Cerebellar nuclear complex (tissue), 1 donor: ENCODE measurements around the gene MYO7B.

Experiments
- DNase-seq, 2 experiments: peaks; one replicate each; lab custom pipeline; 2025; lab: John Stamatoyannopoulos, UW

The MYO7B gene

DNA sequence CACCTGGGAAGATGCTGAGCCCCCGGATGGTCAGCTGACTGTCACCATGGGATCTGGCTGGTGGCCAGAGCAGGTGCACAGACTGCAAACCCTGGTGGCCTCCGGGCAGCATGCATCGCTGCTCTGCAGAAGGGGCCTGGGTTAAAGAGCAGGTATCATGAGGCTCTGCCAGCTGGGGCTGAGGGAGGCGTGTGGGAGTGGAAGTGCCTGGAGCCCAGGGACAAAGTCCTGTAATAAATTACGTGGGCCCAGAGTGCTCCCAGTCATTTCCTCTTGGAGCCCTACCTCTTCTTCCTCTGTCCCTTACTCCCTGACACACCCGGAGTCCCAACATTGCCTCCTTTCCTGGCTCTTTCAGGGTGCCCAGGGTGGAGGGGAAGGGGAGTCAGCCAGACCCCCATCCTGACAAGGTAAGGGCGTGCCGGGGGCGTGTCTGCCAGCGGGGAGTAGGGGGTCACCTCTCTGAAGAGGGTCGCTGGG, at the start of gene MYO7B:
Gene MYO7B (plus strand): TSS at position 262 of the 480 bp plus-strand sequence. CDS start 24,040 bp downstream, outside the sequence.
- no peak for DNase-seq

DNA sequence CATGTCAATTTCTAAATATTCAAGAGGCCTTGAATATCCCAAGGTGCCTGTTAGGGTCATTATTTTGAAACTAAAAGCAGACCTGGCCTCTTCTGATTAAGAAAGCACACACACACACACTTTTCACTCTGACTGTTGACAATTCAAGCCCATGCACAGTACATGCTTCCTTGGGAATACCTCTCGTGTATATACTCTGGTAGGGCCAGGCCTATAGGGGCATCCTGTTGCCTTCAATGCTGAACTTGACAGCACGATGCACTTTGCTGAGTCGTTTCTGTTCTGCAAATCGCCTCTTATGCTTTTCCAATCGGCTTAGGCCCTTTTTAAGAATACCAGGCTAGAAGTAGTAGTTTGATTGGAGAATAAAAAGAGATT, 49.8 kb upstream of the MYO7B start:
- DNase-seq: no peak

DNA sequence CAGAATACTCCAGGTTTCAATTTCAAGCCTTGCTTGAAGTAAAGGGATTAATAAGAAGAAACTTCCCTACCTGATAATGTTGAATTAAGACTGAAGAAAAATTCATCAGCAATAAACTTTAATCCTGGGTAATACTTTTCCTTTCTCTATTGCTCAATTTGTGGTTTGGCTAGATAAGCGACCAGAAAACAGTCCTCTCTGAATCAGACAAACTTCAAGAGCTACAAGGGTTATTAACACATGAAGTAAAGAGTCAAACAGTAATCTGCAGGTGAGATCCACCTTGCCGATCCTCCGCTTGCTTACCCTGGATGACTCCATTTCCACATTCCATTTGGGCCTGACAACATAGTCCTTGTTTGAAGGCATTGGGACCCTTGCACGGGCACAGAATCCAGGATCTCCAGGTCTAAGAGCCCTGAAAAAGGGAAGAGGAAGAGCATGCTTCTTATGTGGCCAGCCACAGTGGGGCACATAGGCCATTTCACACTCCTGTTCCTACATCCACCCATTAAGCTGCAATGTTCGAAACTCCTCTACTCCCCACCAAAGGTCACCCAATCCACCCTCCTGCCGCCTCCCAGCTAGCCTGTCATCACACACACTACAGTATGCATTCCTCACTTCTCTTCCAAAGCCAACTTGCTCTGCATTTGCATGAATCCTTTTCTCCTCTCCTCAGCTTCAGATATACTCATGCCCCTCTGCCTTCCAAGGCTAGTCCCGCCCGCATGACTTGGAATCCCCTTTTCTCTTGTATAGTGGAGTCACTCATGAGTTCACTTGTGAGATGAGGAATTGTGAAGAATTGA, 49.0 kb upstream of the MYO7B start:
- DNase-seq: no peak

DNA sequence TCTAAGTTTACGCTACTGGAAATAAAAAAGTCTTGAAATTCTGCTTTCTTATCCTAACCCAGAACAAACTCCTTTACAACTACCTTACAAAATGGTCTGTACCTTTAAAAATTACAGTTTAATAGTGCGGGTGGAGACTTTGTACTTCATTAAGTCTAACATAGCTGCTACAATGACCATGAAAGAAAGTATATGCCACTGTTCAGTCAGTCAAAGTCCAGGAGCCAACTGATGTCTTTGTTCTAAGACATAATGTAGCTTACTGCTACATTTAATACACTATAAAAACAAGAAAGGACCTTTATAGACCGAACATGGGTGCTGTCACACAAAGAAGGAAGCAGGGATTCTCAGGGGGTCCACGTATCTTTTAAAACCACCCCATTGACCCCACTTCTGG, 45.2 kb upstream of the MYO7B start:
- DNase-seq: no peak

DNA sequence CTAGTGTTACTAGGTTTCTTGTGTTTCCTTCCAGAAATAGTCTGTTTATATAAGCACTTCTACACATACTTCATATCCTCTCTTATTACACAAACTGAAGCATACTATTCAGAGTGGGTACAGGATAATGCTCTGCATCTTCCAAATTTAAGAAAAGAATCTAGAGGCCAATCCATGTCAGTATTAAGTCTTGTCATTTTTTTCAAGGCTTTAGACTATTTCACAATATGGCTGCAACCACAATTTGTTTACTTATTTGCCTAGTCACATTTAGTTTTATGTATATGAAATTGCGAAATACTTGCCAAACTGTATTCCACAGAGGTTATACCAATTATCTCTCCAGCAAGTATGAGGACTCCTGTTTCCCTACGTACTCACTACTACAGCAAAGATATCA, 37.1 kb upstream of the MYO7B start:
- DNase-seq: no peak

DNA sequence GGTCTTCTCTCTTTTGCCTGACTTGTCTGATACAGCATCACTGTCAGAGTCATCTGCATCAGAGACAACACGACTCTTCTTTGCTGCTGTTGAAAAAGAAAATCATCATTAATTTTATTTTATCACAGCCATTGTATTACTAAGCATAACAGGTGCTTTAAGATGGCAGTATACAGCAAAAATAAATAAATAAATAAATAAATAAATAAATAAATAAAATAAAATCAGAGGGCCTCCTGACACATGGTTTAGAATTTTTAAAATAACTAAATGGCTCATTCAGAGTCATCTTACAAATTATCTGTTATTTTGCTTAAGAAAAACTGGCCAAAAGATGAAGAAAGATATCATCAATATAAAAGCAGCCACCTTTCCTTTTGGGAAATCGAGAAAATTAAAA, 32.0 kb upstream of the MYO7B start:
- DNase-seq: no peak

DNA sequence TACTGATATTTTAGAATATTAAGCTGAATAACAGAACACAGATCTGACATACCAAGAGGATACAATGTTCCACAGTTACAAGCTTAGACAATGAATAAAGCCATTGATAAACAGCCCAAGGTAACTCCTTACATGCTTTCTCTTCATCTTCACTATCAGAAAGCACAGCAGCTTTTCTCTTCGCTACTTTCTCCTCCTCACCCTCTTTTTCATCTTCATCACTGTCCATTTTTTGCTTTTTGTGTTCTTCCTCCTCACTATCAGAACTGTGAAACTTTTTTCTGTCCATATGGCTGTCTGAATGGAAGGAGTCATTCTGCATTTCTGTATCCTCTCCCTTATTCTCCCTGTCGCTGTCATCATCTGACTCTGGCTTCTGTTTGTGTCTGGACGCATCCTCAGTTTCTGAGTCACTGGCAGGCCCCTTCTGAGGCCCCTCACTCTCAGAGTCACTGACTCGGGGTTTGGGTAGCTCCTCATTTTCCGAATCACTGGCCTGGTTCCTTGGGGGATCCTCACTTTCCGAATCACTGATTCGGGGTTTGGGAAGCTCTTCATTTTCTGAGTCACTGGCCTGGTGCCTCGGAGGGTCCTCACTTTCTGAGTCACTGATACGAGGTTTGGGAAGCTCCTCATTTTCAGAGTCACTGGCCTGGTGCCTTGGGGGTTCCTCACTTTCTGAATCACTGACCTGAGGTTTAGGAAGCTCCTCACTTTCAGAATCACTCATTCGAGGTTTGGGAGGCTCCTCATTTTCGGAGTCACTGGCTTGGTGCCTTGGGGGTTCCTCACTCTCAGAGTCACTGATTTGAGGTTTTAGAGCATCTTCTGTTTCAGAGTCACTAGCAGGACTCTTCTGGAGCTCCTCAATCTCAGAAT, 30.7 kb upstream of the MYO7B start:
- DNase-seq: no peak

DNA sequence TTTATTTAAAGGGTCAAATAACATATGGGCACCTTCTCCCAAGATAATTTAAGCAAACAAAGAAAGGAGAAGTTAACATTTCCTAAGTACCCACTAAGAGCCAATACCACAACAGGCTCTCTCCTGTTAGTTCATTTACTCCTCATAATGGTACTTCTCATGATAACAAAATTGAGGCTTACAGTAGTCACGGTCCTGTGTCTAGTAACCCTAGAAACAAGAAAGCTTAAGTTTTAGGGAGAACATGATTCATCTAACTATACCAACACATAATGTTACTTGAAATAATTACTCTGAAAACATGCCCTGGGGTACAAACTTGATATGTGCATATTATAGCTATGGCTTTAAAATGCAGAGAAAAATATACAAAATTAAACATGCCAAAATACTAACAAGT, 29.0 kb upstream of the MYO7B start:
- no peak for DNase-seq

DNA sequence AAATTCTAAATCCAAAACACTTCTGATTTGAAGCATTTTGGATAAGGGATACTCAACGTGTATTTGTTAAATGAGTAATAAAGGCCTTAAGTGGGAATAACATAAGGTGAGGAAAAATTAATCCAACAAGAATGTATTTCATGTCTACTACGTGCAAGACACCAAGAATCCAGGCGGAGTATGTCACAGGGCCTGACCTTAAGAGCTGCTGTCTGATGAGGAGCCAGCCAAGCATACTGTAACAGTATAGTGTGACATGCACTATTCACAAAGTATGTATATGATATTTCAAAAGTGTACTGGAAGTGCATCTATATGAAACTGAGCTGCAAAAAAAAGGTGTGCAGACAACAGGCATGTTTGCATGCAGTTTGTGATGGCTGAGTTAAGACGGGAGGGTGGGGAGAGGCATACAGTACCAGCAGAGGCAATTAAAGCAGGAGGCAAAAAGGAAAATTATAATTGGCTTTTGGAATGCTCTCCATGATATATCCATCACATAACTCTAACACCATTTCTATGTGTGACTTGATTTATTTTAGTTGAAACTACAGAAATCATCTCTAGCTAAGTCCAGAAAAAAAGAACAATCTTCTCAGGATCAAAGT, 27.4 kb upstream of the MYO7B start:
- no peak for DNase-seq

DNA sequence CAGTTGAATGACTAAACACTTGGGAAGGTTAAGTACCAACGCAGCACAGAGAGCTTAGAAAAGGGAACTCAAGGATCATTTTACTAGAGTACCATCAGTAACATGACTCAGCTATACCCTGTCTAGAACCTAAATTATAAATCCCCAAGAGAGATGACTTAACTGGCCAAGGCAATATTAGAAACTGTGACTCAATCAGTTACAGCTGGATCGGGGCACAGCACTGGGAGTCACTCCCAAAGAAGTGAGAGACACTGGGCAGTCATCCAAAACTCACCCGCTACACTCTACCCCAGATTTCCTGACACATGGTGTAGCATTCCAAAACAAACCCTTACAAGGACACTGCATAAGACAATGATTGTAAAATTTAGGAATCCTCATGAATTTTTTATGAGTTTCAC, 26.9 kb upstream of the MYO7B start:
- no peak for DNase-seq

DNA sequence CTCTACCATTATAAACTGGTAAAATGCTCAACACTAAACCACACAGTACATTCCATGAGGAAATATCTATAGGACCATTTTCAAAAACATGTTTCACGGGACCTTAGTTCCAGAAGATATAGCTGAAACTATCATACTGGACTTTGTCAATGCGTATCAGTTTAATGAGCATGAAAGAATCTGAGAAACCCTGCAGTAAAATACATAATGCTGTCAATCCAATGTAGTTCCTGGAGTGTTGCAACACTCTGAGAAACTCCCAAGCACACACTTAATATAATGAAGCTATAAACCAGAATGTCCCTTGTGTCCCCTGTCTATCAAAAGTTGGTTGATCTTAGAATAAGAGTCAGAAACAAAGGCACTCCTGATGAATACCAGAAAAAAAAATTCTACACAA, 25.4 kb upstream of the MYO7B start:
- no peak for DNase-seq

DNA sequence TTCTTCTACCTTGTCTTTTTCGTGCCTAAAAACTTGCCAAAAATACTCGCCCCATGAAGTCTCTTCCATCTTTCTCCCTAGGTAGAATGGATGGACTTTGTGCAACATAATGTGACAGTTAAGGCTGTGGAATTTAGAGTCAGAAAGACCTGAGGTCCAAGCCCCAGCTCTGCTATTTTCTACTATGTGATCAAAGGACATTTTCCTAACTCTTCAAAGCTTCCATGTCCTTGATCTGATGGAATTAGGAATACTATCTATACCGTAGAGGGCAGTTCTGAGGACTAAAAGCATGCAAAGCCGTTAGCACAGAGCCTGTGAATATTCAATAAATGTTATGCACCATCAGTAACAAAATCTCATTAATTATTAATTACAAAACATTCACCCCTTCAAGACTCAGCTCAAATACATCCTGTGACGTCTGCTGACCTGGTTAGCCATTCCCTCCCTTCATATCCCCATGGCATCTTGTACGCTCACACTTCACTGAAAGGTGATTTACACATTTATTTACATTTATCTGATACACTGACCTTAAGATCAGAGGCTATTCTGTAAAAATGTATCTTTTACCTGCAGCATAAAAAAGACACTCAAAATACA, 24.3 kb upstream of the MYO7B start:
- no peak for DNase-seq

DNA sequence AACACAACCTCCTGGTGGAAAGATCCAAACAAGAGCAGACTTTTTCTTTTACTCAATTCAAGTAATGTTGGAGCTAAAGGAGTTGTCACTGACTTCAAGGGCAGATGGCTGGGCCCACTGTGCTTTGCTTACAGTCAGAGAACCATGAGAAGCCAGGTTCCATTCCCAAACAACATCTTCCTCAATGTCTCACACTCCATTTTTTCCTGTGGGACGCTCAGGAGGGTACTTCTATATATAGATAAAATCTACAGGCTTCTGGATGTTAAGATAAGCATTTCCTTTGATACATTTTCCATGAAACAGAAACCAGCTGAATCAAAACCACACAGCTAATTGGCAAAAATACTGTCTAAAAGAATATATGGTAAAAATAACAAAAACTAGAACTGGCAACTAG, 23.6 kb upstream of the MYO7B start:
- no peak for DNase-seq

DNA sequence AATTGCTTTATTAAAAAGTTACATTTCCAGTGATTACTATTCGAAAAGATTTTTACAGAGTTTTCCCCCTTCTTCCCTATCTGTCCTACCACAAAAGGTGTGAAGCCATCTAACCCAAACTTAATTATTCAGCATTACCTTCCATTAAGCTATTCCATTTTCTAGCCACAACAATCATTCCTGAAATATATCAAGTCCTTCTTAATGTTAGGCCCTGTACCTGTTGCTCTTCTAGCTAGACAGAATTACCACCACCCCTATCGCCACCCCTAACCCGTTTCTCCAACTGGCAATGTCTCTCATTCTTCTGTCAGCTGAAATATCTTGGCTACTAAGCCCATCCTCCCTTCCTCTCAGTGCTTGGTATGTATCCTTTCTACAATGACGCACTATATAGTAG, 23.1 kb upstream of the MYO7B start:
- no peak for DNase-seq

DNA sequence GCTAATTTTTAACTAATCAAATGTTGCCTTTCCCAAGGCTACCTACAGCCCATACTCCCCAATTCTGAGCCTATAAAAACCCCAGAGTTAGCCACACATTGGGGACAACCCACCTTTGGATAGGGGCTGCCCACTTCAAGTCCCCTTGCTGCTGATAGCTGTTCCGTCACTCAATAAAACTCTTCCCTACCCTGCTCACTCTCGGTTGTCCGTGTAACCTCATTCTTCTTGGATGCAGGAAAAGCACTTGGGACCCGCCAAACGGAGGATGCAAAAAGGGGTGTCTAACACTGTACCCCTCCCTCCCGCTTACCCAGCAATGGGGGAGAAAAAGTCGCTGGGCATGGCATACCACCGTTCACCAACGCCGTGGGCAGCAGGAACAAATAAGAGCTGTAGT, 21.4 kb upstream of the MYO7B start:
- DNase-seq: no peak

DNA sequence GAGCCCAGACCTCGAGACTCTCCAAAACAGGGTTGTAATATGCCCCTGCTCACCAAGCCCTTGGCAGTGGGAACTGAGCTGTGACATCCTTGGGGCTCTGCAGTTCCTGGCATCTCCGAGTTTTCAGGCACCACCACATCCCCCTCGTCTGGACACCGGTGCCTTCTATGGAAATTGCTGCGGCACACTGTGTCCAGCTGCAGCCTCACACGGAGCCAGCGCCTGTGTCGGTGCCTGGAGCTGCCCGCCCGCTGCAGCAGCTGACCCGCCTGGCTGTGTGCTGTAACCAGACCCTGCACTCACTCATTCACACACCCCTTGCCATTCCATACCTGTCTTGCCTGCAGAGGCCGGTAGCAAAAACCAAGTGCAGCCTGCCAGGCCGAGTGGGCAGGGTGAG, 21.0 kb upstream of the MYO7B start:
- DNase-seq: no peak

DNA sequence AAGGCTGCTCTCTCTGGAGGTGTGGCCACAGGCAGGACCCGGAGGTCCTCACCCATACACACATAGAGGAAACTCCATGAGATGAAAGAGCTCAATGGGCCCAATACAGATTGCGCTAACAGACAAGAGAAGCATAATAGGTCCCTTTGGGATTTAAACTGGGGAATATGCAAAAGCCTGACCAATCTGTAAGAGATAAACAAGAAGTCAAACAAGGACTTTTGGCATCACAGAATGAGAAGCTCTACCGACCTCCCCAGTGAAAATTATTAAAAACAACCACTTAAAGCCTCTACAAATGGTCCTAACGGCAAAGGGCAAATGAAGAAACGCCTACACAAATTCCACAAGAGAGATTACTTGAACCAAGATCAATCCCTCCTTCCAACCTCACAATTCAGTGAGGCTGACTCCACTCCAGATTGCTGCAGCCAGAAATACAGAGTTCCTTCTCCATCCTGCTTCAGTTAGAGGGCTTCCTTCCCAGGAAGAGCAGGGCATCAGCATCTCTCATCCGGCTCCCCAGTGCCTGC, 20.0 kb upstream of the MYO7B start:
- DNase-seq: no peak

DNA sequence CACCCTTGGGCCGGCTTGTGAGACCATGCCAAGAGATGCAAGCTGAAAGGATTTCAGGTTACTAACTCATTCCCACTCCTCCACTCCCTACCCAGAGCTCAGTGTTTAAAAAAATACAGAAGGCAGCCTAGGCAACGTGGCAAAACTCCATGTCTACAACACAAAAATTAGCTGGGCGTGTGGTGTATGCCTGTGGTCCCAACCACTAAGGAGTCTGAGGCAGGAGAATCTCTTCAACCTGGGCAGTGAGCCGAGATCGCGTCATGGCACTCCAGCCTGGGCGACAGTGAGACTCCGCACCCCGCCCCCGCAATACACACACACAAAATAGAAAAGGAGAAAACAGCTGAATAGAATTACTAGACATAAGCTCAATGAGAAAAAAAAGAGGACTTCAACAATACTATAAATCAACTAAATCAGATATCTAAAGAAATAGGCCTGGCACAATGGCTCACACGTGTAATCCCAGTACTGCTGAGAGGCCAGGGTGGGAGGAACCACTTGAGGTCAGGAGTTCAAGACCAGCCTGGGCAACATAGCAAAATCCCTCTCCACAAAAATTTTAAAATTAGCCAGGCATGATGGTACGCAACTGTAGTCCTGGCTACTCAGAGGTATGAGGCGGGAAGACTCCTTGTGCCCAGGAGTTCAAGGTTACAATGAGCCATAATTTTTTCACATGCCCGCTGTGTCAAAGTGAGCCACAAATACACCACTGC, 19.3 kb upstream of the MYO7B start:
- DNase-seq: no peak

DNA sequence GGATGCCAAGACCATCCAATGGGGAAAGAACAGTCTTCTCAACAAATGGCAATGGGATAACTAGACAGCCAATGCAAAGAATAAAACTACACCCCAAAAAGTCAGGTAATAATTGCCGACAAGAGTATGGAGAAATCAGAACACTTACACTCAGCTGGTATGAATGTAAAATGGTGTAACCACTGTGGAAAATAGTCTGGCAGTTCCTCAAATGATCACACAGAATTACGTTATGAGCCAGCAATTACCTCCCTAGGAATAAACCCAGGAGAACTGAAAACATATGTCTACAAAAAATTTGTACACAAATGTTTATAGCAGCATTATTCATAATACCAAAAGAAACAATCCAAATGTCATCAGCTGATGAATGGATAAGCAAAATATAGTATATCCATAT, 18.0 kb upstream of the MYO7B start:
- DNase-seq: no peak

DNA sequence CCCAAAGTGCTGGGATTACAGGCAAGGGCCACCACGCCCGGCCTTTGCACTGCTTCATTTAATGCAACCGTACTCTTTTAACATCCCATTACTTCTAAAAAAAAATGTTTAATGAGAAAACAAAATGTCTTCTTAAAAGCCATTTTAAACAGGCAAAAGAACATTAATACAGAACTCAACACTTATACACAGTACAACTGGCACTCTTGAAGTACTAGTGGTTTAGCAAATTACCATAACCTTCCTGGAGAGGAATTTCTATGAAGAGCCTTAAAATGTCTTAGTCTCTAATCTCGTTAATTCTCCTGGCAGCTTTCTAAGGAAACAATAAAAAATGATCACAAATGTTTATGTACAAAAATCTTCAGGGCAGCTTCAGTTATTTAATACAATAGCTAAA, 15.1 kb upstream of the MYO7B start:
- DNase-seq: no peak

DNA sequence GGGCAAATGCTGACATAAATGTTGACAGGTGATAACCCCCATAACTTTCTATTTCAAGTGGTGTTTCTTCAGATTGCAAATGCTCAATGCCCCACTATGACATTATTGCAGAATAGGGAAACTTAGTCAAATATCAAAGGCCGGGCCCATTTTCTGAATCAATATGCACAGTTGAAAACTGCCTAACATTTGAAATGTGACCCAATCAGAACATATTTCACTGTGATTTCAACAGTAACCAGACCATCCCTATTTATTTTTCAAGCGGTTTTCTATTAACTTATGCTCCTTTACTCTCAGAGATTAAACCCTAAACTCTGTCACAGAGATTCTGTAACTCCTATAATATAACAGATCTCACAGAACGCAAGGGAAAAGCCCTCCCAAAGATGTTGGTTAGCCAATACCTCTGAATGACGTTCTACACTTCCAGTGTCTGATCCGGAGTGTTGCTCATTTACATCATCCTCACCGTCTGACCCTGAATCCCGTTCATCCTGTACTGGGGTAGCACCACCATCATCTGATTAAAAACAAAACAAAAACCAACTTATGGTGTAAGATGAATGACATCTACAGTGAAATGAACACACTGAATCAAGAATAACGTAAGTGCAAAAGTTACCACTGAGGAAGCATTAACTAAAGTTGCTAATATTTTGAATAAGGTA, 12.1 kb upstream of the MYO7B start:
- DNase-seq: no peak
